B cell (primary cell): ENCODE results near the gene TBXAS1. TPM values are rescaled to one million over a fixed set of nuclear protein-coding genes. Genes with fewer than 3 reads are reported as not detected.

Experiments
- ATAC-seq: fragments of 200-7000 bp; cut with Tn5 transposase; one replicate; pipeline ENCODE4 v1.10.0; 2021; ENCODE audit warnings: low read depth, mild to moderate bottlenecking, moderate number of reproducible peaks, moderate library complexity
- CTCF ChIA-PET: fragments of 350-600 bp; sonication (Branson Sonifier 250); formaldehyde crosslinking; loops from one replicate; lab custom pipeline; 2021; ENCODE audit warnings: antibody characterized with exemption, inconsistent platforms; lab: Charles Lee
- POLR2A ChIA-PET: fragments of 350-600 bp; sonication (Branson Sonifier 250); formaldehyde crosslinking; loops from one replicate; lab custom pipeline; 2021; ENCODE audit warnings: antibody characterized with exemption; lab: Charles Lee
- DNase-seq: peaks from one replicate; pipeline ENCODE4 v3.0.0; 2013
- H2AFZ ChIP-seq: 2 replicates; pipeline ENCODE4 v1.6.1; 2012; ENCODE audit warnings: mild to moderate bottlenecking, low read depth, low read length; ENCODE audit not compliant: insufficient read depth, poor library complexity, severe bottlenecking
- H3K27ac ChIP-seq, 2 donors: 1 replicate in 1 of 2; 2 replicates in 1 of 2; pipeline ENCODE4 v1.5.1; 2012 to 2013; ENCODE audit warnings: low read length in 2 of 2, mild to moderate bottlenecking in 2 of 2, moderate library complexity in 1 of 2
- H3K27me3 ChIP-seq, 4 experiments: fragments of 200-600 bp in 1 of 4; sonication (generic) in 1 of 4; replicated peaks in 1 of 4; 1 replicate in 2 of 4; 2 replicates in 2 of 4; pipeline versions ENCODE4 v1.6.1 to v1.7.0; 2013 to 2016; ENCODE audit warnings: low read length in 3 of 4, mild to moderate bottlenecking in 2 of 4, mixed read lengths in 1 of 4, moderate library complexity in 1 of 4; ENCODE audit not compliant: insufficient read depth in 4 of 4, control insufficient read depth in 3 of 4; ENCODE audit errors: control extremely low read depth in 1 of 4
- H3K36me3 ChIP-seq, 2 experiments: replicated peaks in 1 of 2; 1 replicate in 1 of 2; 2 replicates in 1 of 2; pipeline versions ENCODE4 v1.6.1 to v1.7.1; 2013; ENCODE audit warnings: low read length in 1 of 2; ENCODE audit not compliant: insufficient read depth in 2 of 2, control insufficient read depth in 1 of 2; ENCODE audit errors: control extremely low read depth in 1 of 2, extremely low read depth in 1 of 2
- H3K4me1 ChIP-seq, 2 donors: fragments of 200-600 bp in 1 of 2; sonication (generic) in 1 of 2; 1 replicate in 1 of 2; 2 replicates in 1 of 2; pipeline versions ENCODE4 v1.5.1 to v1.6.1; 2013 to 2017; ENCODE audit warnings: low read length in 2 of 2; ENCODE audit not compliant: control insufficient read depth in 2 of 2, insufficient read depth in 2 of 2
- H3K4me2 ChIP-seq: replicated peaks from 2 replicates; pipeline ENCODE3; 2012; ENCODE audit warnings: mild to moderate bottlenecking, low read depth, low read length; ENCODE audit not compliant: poor library complexity, severe bottlenecking
- H3K4me3 ChIP-seq, 5 experiments: fragments of 200-600 bp in 1 of 5; sonication (generic) in 1 of 5; 1 replicate in 3 of 5; 2 replicates in 2 of 5; pipeline versions ENCODE4 v1.5.1 to v1.7.0; 2011 to 2016; ENCODE audit warnings: low read length in 4 of 5, mild to moderate bottlenecking in 4 of 5, low read depth in 2 of 5, control low read depth in 1 of 5, moderate library complexity in 1 of 5; ENCODE audit not compliant: insufficient read depth in 1 of 5; ENCODE audit errors: control extremely low read depth in 1 of 5, extremely low read depth in 1 of 5
- H3K79me2 ChIP-seq: fragments of 200-600 bp; sonication (generic); one replicate; pipeline ENCODE4 v1.6.0; 2016; ENCODE audit warnings: low read length; ENCODE audit not compliant: control insufficient read depth, insufficient read depth
- H3K9ac ChIP-seq: fragments of 200-600 bp; sonication (generic); 2 replicates; pipeline ENCODE4 v1.6.1; 2017; ENCODE audit warnings: mild to moderate bottlenecking, low read length, moderate library complexity
- H3K9me3 ChIP-seq, 3 donors: one replicate each; pipeline versions ENCODE4 v1.6.1 to v1.7.1; 2013; ENCODE audit warnings: low read length in 2 of 3; ENCODE audit not compliant: control insufficient read depth in 2 of 3, insufficient read depth in 1 of 3; ENCODE audit errors: control extremely low read depth in 1 of 3
- H4K20me1 ChIP-seq: 2 replicates; pipeline ENCODE4 v1.6.0; 2012; ENCODE audit warnings: mild to moderate bottlenecking, low read length; ENCODE audit not compliant: insufficient read depth, control insufficient read depth, poor library complexity, severe bottlenecking
- H3K27ac Mint-ChIP-seq: one replicate; pipeline ENCODE4 v1.8.0; 2021; ENCODE audit warnings: mixed read lengths
- H3K27me3 Mint-ChIP-seq: one replicate; pipeline ENCODE4 v1.8.0; 2021; ENCODE audit warnings: mixed read lengths
- H3K4me1 Mint-ChIP-seq: one replicate; pipeline ENCODE4 v1.8.0; 2021; ENCODE audit warnings: mixed read lengths
- H3K4me3 Mint-ChIP-seq: one replicate; pipeline ENCODE4 v1.8.0; 2021; ENCODE audit warnings: mixed read lengths
- H3K9me3 Mint-ChIP-seq: one replicate; pipeline ENCODE4 v1.8.0; 2022; ENCODE audit warnings: mixed read lengths; ENCODE audit not compliant: insufficient read depth
- CTCF ChIP-seq: fragments of 200-600 bp; IDR thresholded peaks from one replicate; pipeline ENCODE4 v1.8.0; 2022; ENCODE audit warnings: antibody characterized with exemption, mild to moderate bottlenecking
- EZH2 ChIP-seq: IDR thresholded peaks from 2 replicates; pipeline ENCODE4 v1.6.1; 2012; ENCODE audit warnings: borderline replicate concordance, low read depth, mild to moderate bottlenecking, moderate library complexity, low read length; ENCODE audit not compliant: insufficient read depth, poor library complexity, severe bottlenecking
- WGBS: methylation state at CpG from one replicate; pipeline ENCODE4 v1.1.5; 2013; ENCODE audit warnings: missing lambda C conversion rate; ENCODE audit not compliant: insufficient coverage; 5-methylcytosine and 5-hydroxymethylcytosine counted together
- intact Hi-C: fragments of 100-400 bp; cut with micrococcal nuclease; formaldehyde crosslinking; loops from one replicate; pipeline ENCODE4 v1.10.0; 2022
- polyA plus RNA-seq: library from polyadenylated mRNA; depleted of rRNA; stranded (reverse); fragments of >200 nt; gene quantifications from 2 replicates; pipeline ENCODE4 v1.2.3, GENCODE V29; 2012
- total RNA-seq, 2 donors: library from RNA; stranded (reverse); fragments of 120-200 nt in 1 of 2; gene quantifications; 1 replicate in 1 of 2; 2 replicates in 1 of 2; pipeline versions ENCODE4 v1.2.3 to v1.2.4, GENCODE V29; 2013 to 2022

The TBXAS1 gene
- total and polyA plus RNA-seq, 2 donors (not counting 1 experiment from before 2014, with no cell fraction given) = 8.1 to 21.0 TPM

- no peak overlapping the region for H3K4me3 Mint-ChIP-seq
- Histone ChIP-seq H3K4me2 (no peak overlapping the region), H3K36me3 (no peaks in the 10 kb centered on the region), H3K27ac (no peak overlapping the region), H3K9ac (no peak overlapping the region), H3K79me2 (no peaks in the 10 kb centered on the region), H2AFZ (no peak overlapping the region), H3K27me3 (no peaks in the 10 kb centered on the region), H4K20me1 (no peaks in the 10 kb centered on the region), H3K4me1 (peaks cover 16 to 21% of the 10 kb centered on the region in 2 donors), H3K9me3 (no peaks in the 10 kb centered on the region), H3K4me3 (no peak overlapping the region)
- TF ChIP-seq CTCF (no peak), EZH2 (no peak)
- peaks cover 3% of the 10 kb centered on the region for H3K27me3 Mint-ChIP-seq
- CTCF ChIA-PET = interaction anchor here (0.7 kb wide), 1 partner anchor 249 kb away, joined by 3 read pairs; no protein-coding TSS in a partner anchor
- ATAC-seq = no peak
- no peaks in the 10 kb centered on the region for H3K9me3 Mint-ChIP-seq
- intact Hi-C loops = no loop called here
- WGBS = 97% methylated on average over 6 of the region's 6 CpGs
- H3K4me1 Mint-ChIP-seq = peaks cover 29% of the 10 kb centered on the region
- DNase-seq = no peak
- POLR2A ChIA-PET = no interaction called here
- H3K27ac Mint-ChIP-seq = no peak overlapping the region
Observed at GRCh38 chr7:139895141-139895829, 66.2 kb downstream of the TBXAS1 start.

- no peaks in the 10 kb centered on the region for H3K36me3 ChIP-seq
- H3K27ac Mint-ChIP-seq = no peak overlapping the region
- no peaks in the 10 kb centered on the region for H3K9me3 Mint-ChIP-seq
- ChIA-PET POLR2A (no interaction called here), CTCF (no interaction called here)
- DNase-seq (no peak), ATAC-seq (no peak)
- H3K4me3 Mint-ChIP-seq = no peak overlapping the region
- 100% methylated on average over 1 of the region's 3 CpGs for WGBS
- H3K79me2 ChIP-seq = no peaks in the 10 kb centered on the region
- peaks cover 39% of the 10 kb centered on the region for H3K4me1 Mint-ChIP-seq
- H3K4me1 ChIP-seq = peaks cover 24 to 31% of the 10 kb centered on the region in 2 donors
- H2AFZ ChIP-seq = no peak overlapping the region
- intact Hi-C loops = no loop called here
- H4K20me1 ChIP-seq = no peaks in the 10 kb centered on the region
- H3K9ac ChIP-seq = no peak overlapping the region
- H3K4me2 ChIP-seq = no peak overlapping the region
- H3K9me3 ChIP-seq = peaks cover 0 to 4% (median 3%) of the 10 kb centered on the region in 3 donors
- no peak overlapping the region for H3K4me3 ChIP-seq
- H3K27me3 Mint-ChIP-seq = no peaks in the 10 kb centered on the region
- H3K27me3 ChIP-seq = no peaks in the 10 kb centered on the region
- no peak overlapping the region for H3K27ac ChIP-seq
- TF ChIP-seq CTCF (no peak), EZH2 (no peak)
Observed at GRCh38 chr7:139896288-139896687, 67.2 kb downstream of the TBXAS1 start.
